KOPT-K1 (cell line): ENCODE measurements around the gene QKI.

Experiments used
- H3K27ac ChIP-seq: fragments of 200-600 bp; sonication (generic); 2 replicates; pipeline ENCODE4 v1.5.1; 2016; ENCODE audit warnings: antibody characterized with exemption, mild to moderate bottlenecking, low read depth, low read length; ENCODE audit not compliant: poor library complexity, severe bottlenecking
- H3K36me3 ChIP-seq: fragments of 200-600 bp; sonication (generic); 2 replicates; pipeline ENCODE4 v1.5.1; 2017; ENCODE audit warnings: antibody characterized with exemption, mild to moderate bottlenecking, low read length, moderate library complexity; ENCODE audit not compliant: insufficient read depth
- H3K9me3 ChIP-seq: fragments of 200-600 bp; sonication (generic); 2 replicates; pipeline ENCODE4 v1.5.1; 2017; ENCODE audit warnings: antibody characterized with exemption, low read length, mild to moderate bottlenecking; ENCODE audit not compliant: insufficient read depth, poor library complexity, severe bottlenecking

Gene QKI

GRCh38 chr6:163605385-163606097, 191.0 kb downstream of the QKI start:
- no peaks in the 10 kb centered on the region for H3K36me3 ChIP-seq
- H3K9me3 ChIP-seq: no peaks in the 10 kb centered on the region
- H3K27ac ChIP-seq: no peak overlapping the region

GRCh38 chr6:163607792-163608191, 193.3 kb downstream of the QKI start:
- Histone ChIP-seq H3K36me3 (no peaks in the 10 kb centered on the region), H3K9me3 (no peaks in the 10 kb centered on the region), H3K27ac (no peak overlapping the region)

DNA sequence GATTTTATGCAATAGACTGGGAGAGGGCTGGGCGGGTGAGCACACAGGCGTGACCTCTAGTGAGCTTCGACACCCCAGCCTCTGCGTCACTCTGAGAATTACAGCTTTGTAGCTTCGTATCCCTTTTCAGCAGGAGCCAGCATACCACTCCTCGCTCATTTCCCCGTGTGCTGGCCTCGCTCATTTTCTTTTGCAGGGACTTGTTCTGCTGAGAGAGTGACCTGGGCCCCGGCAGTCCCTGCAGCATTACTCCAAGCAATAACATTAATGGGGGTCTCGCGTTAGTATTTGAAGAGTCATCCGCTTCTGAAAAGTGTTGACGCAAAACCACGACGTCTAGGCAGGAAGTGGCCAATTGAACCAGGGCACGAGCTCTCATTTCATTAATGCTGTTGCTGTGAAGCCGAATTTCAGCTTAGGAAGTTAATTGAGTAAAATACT, 193.7 kb downstream of the QKI start:
- Histone ChIP-seq H3K27ac (no peak overlapping the region), H3K9me3 (no peaks in the 10 kb centered on the region), H3K36me3 (no peaks in the 10 kb centered on the region)

GRCh38 chr6:163612200-163612599, 197.7 kb downstream of the QKI start:
- H3K9me3 ChIP-seq: no peaks in the 10 kb centered on the region
- no peaks in the 10 kb centered on the region for H3K36me3 ChIP-seq
- no peak overlapping the region for H3K27ac ChIP-seq

DNA sequence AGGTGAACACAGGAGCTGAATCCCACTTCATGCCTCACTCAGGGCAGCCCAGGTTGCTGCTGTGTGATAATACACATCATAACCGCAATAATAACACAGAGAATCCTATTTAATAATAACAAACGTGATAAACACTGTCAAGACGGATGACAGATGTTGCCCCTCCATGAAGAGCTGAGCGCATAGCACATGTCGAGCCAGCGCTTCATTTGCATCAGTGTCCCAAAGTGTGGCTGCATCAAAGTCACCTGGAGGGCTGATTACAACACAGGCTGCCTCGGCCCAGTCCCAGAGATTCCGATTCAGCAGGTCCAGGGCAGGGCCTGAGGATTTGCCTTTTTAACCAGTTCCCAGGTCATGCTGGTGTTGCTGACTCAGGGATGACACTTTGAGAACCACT, 198.5 kb downstream of the QKI start:
- H3K27ac ChIP-seq: no peak overlapping the region
- H3K9me3 ChIP-seq: no peaks in the 10 kb centered on the region
- H3K36me3 ChIP-seq: no peaks in the 10 kb centered on the region

DNA sequence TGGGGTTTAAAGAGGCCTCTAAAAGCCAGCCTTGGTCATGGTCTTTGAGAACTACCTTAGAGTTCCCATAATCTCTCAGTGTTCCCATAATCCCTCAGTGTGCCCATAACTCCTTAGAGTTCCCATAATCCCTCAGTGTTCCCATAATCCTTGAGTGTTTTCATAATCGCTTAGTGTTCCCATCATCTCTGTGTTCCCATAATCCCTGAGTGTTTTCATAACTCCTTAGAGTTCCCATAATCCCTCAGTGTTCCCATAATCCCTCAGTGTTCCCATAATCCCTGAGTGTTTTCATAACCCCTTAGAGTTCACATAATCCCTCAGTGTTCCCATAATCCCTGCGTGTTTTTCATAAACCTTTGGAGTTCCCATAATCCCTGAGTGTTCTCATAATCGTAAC, 199.2 kb downstream of the QKI start:
- Histone ChIP-seq H3K9me3 (no peaks in the 10 kb centered on the region), H3K27ac (no peak overlapping the region), H3K36me3 (no peaks in the 10 kb centered on the region)

DNA sequence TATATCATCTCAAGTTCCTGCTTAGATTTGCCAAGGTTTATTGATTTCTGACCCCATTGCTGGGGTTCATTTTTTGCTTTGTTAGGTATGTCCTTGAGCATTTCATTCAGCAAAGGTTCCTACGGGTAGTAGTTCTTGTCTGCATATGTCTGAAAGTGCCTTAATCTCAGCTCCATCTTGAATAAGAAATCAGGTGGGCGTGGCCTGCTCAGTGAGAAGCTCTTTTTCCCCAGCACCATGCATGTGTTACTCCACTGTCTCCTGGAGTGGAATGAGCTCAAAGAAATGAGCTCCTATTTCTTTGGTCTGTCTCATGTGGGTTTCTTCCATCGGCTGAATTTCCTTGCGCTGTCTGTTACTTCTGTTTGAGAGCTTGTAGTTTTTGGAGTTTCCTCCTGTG, 201.9 kb downstream of the QKI start:
- Histone ChIP-seq H3K27ac (no peak overlapping the region), H3K9me3 (peaks cover 9% of the 10 kb centered on the region), H3K36me3 (no peaks in the 10 kb centered on the region)

GRCh38 chr6:163617549-163617948, 203.0 kb downstream of the QKI start:
- no peaks in the 10 kb centered on the region for H3K36me3 ChIP-seq

GRCh38 chr6:163620101-163620500, 205.6 kb downstream of the QKI start:
- Histone ChIP-seq H3K27ac (no peak overlapping the region), H3K36me3 (no peaks in the 10 kb centered on the region), H3K9me3 (peaks cover 9% of the 10 kb centered on the region)

More at GRCh38 chr6:163617549-163617948, 203.0 kb downstream of the QKI start:
- Histone ChIP-seq H3K27ac (no peak overlapping the region), H3K9me3 (peaks cover 9% of the 10 kb centered on the region)

DNA sequence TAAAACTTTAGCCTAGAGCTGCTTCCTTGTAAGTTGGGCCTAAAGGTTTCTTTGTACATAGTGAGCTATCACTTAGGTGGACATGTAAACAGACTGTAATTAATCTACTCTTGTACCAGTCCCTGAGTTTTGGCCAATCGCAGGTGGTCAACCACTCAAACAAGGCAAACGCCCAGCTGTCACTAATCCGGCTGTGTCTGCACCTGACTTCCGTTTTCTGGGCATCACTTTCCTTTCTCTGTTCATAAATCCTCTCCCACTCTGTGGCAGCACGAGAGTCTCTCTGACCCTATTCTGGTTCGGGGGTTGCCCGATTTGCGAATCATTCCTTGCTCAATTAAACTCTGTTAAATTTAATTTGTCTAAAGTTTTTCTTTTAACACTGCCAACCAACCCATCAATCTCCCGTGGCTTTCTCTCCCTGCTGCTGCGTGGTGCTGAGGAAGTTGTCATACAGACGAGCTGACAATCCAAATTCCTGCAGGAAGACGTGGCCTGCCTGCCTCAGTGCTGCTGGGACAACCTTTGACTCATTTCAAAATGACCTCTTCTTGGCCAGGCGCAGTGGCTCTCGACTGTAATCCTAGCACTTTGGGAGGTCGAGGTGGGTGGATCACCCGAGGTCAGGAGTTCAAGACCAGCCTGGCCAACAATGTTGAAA, 206.3 kb downstream of the QKI start:
- Histone ChIP-seq H3K36me3 (no peaks in the 10 kb centered on the region), H3K27ac (no peak overlapping the region), H3K9me3 (peaks cover 9% of the 10 kb centered on the region)

DNA sequence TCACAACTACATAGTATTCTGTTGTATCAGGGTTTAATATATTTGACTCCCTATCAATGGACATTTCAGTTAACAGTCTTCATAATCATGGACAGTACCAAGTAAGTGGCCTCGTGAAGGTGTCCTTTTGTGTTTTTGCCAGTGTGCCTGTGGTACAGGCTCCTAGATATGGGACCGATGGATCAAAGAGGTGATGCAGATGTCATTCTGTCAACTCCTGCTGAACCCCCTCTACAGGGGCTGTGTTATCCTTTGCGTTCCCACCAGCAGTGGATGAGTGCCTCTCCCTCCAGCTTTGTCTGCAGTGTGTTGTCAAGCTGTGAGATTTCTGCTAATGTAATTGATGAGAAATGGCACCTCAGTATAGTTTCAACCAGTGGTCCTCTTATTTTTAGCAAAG, 210.7 kb downstream of the QKI start:
- Histone ChIP-seq H3K27ac (no peak overlapping the region), H3K36me3 (no peaks in the 10 kb centered on the region), H3K9me3 (peaks cover 9% of the 10 kb centered on the region)

DNA sequence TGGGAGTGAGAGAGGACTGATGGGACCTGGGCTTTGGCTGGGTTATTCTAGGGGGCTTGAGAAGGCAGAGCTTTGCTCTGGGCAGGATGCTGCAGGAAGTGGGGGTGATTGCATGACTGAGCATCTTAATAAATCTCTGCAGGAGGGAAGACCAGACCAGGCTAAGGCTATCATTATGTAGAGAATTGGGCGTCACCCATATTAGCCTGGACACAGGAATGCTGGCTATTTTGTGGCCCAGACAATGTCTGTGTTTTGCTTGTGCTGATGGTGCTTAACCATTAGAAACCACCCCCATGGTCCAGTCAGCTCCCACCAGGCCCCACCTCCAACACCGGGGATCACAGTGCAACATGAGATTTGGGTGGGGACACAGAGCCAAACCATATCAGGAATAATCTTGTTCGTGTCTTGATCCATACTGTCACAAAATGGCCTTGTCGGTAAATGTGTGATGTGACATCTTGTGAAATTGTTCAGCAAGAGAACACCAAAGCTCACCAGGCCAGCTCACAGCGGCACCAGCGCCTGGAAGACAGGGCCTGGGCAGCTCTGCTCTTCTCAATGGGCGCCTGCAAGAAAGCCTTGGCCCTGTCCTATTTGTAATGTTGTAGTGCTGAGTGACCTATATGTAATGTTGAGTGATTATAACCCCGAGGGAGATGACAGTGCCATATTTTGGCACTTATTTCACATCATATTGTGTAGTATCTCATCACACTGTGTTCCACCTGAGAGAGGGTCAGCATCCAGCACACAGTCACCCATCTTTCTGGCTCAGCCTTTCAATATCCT, 211.8 kb downstream of the QKI start:
- Histone ChIP-seq H3K27ac (no peak overlapping the region), H3K9me3 (no peaks in the 10 kb centered on the region), H3K36me3 (no peaks in the 10 kb centered on the region)

GRCh38 chr6:163627274-163628062, 212.9 kb downstream of the QKI start:
- Histone ChIP-seq H3K36me3 (no peaks in the 10 kb centered on the region), H3K9me3 (no peaks in the 10 kb centered on the region), H3K27ac (no peak overlapping the region)
